ENCODE measurements around the gene GLG1.
"Not testable (repeated sequence)": the region's sequence is repeated elsewhere in the genome, so short reads cannot be mapped to it uniquely, and the experiment has no call there.

The GLG1 gene
- total RNA-seq = 307 reads per million, percentile 96 among the genes with 10 or more reads in this experiment

DNA sequence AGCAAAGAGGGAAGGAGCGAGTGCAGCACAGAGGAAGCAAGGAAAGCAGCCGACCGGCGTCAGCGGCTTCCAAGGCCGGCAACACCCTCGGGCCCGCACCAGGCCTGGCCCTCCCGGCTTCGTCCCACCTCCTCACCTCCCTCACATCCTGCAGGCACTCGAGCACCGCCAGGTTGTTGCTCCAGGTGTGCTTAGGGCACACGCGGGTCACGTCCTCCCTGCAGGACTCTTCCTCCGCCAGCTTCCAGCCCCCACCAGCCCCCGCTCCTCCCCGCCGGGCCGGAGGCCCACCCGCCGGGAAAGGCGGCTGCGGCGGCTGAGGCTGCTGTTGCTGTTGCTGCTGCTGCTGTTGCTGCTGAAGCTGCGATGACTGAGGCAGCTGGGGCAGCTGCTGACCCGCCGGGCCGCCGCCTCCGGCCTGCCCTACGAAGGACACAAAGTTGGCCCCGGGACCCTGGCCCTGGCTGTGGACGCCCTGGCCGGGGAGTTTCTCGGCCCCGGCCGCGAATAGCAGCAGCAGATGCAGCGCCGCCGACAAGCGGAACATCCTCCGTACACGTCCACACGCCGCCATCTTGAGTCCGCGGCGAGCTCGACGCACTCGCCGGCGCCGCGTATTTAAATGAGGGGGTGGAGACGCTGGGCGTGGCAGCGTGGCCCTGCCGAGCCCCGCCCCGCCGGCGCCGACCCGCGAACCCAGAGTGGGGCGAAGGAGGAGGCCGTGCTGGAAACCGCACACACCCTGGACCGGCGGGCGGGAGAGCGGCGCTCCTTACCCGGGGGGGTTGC lies at the start of gene GLG1:
Gene GLG1, minus strand, starts transcription at position 594 of the 789 bp plus-strand sequence. Its CDS starts 20 bp downstream, at position 574.
- DNase-seq = peak; percentile 89

GRCh38 chr16:74654536-74655050 lies 47.7 kb upstream of the GLG1 start:
- no peak for DNase-seq

DNA sequence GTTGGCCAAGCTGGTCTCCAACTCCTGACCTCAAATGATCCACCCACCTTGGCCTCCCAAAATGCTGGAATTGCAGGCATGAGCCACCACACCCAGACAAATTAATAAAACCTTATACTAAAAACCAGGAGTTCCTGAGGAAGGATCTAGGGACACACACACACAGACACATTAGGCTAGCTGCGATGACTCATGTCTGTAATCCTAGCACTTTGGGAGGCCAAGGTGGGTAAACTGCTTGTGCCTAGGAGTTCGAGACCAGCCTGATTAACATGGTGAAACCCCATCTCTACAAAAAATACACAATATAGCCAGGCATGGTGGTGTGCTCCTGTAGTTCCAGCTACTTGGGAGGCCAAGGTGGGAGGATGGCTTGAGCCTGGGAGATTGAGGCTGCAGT lies 46.0 kb upstream of the GLG1 start:
- DNase-seq = not testable (repeated sequence)

DNA sequence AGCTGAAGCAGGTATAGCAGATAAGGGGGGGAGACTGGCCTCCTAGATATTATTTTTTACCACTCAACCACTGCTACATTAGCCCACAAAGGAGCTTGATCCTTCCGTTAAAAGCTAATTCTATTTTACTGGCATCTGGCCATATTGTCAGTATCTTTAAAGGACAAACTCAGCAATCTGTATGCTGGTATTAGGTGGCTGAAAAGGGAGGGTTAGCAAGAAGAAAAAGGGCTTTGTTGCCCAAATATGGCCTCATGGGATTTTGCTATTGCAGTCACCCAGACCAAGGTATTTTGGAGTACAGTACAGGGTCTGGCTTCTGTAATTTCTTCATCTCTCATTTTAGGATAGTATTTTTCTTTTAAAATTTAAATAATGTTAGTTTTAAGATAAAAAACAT lies 45.3 kb upstream of the GLG1 start:
- DNase-seq = no peak

- no peak for DNase-seq
Observed at GRCh38 chr16:74651841-74652240, 44.9 kb upstream of the GLG1 start.

DNA sequence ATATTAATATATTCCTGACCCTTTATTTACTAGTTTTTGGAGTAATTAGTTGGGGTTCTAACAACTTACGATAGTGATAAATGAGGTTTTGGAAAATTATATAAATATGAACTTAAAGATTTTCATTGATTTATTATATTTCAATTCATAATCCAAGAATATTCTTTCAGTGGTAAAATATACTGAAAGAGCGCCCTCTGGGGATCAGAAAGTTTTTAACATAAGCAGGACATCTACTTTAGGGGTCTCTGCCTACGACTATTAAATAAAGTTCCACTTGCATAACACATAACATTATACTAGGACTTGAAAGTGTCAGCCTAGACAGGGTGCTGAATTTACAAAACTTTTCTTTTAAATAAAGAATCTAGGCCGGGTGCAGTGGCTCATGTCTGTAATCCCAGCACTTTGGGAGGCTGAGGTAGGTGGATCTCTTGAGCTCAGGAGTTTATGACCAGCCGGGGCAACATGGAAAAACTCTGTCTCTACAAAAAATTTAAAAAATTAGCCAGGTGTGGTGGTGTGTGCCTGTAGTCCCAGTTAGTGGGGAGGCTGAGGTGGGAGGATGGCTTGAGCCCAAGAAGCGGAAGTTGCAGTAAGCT lies 44.2 kb upstream of the GLG1 start:
- DNase-seq = no peak

GRCh38 chr16:74649839-74650504 lies 43.1 kb upstream of the GLG1 start:
- DNase-seq = no peak

DNA sequence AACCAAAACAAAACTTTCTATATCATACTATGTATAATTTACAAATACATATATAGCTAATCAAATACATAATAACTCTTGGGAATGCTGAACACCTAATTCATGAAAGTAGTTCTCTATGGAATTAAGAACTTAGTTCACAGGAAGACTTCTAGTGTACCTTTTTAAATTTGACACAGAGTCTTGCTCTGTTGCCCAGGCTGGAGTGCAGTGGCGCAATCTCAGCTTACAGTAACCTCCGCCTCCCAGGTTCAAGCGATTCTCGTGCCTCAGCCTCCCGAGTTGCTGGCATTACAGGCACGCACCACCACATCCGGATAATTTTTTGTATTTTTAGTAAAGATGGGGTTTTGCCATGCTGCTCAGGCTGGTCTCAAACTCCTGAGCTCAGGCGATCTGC lies 35.1 kb upstream of the GLG1 start:
- DNase-seq = no peak

DNA sequence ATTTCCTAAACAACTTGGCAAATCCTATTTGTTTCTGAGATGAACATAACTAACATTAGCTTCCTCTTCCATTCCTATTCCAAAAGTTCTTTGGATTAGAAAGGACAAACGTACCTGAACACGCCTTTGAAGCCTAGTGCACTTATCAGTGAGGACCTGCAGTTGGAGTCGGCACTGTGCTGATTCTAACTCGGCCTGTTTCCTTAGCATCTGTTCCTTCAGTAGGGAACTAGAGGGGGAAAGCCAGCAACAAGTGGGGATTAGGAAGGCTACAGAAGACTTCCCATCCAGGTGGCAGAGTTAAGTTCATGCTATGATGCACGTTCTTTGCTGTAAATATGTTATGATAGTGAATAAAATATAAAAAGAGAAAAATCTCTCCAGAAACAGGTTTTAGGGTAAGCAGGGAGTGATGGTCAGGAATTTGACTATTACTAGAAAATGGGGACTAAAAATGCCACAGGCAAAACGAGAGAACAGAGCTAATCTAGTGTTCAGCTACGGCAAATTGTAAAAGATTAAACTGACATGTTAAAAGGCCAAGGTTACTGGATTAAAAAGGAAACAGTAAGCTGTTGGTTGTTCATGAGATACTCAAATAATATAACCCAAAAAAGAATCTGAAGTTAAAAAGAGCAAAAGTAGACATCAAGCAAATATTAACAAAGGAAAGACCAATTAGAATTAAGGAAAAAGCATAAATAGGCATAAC lies 31.0 kb upstream of the GLG1 start:
- no peak for DNase-seq

- DNase-seq = no peak
Observed at GRCh38 chr16:74635303-74635702, 28.4 kb upstream of the GLG1 start.

- no peak for DNase-seq
Observed at GRCh38 chr16:74633686-74634085, 26.8 kb upstream of the GLG1 start.

GRCh38 chr16:74627506-74628220 lies 20.7 kb upstream of the GLG1 start:
- no peak for DNase-seq

DNA sequence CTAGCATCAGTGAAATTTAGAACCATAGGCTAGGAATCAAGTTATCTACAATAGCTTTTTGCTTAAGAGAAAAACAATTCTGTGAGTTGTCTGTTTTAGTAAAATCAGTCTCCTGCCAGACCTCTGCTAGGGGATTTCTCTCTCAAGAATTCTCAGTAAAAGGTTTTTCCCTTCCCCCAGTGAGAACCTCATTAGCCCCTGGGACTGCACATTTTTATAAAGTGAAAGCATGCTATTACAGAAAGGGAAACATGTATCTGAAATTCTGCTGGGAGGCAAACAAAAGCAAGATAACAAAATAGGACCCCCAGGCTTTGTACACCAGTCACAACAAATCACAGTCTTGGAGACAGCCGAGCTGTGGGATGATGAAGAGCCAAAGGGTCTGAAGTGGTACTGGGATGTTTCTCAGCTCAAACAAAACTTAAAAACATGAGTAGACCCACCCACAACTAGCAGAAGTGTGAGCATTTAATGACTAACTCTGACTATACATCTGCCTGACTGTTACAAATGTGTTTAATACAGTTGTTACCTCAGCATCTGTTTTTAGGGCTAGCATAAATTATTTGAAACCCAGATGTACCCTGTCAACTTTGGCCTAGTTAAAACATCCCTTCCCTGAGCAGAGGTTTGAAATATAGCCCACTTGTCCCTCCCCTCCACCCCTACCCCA lies 20.0 kb upstream of the GLG1 start:
- DNase-seq = no peak

GRCh38 chr16:74625500-74626350 lies 18.8 kb upstream of the GLG1 start:
- no peak for DNase-seq

DNA sequence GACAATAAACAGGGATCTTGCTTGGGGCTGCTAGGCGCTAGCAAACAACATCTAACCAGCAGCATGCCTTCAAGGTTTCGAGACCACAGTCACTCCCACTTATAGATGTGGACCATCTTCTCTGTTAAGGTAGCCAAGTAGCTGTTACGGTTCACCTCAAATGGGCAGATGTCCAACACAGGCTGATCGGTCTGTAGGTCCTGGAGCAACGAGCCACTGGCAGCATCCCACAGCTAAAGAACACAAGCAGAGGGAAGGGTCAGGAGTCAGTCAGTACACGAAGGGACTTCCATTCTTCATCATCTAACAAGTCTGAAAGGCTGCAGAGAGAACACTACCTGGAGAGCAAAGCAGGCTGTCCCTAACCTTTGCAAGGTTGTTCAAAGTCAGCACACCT lies 16.9 kb upstream of the GLG1 start:
- no peak for DNase-seq

DNA sequence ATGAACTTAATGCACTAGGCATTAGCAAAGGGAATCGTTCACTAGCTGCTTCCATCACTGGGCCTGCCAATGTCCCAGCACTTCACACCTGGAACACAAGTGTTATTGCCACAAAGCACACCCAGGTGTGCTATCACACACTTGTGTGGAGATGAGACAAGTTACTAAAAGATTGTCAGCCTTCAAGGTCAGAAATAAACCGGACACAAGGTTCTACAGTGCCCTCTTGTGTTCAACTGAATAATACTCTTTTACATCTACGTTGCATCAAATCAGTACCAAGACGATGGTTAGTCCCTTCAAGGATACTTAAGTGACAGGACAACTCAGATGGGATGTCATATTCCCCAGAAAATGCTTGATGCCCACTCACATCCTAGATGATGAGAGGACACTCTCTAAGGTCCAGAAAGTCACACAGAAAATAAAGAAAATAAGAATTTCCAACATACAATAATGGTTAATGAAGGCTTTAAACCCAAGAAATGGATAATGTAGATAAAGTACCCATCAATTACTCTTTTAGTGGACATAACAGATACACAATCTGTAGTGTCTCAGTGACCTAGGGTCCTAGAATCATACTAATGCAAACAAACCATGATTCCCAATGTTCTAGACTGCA lies 16.4 kb upstream of the GLG1 start:
- no peak for DNase-seq

GRCh38 chr16:74622005-74622404 lies 15.1 kb upstream of the GLG1 start:
- DNase-seq = no peak

DNA sequence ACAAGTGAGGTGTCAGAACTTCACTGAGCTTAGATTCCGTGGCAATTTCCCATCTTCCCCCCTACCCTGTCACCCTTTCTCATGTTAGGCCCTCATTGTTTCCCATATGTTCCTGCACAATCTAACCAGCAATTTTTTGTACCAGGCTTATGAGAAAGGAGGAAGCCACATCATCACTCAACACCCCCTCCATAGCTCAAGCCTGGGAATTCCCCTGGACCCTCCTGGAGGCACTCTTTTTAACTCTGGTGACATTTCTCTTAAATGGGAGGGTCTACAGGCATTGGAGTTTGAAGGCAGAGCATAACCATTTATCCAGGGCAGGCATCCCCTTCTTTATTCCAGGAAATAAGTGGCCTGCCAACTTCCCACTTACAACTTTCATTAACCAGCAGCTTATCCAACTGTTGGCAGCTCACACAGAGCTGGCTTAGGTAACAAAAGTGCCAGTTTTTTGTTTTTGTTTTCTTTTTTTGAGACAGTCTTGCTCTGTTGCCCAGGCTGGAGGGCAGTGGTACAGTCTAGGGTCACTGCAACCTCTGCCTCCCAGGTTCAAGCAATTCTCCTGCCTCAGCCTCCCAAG lies 10.4 kb upstream of the GLG1 start:
- no peak for DNase-seq

- DNase-seq = no peak
Observed at GRCh38 chr16:74611721-74612120, 4.8 kb upstream of the GLG1 start.

- peak; percentile 49 for DNase-seq
Observed at GRCh38 chr16:74608944-74609343, 2.0 kb upstream of the GLG1 start.

Data from effector CD4-positive, alpha-beta T cell (primary cell).